NCI-H345 treated with DMSO at 0.1 percent for 48 hours (cell line): ENCODE results near the gene NRBP1.
A peak's percentile ranks its signal among the peaks of the same experiment; 100 is the strongest.

Experiments
- DNase-seq: peaks from one replicate; lab custom pipeline; 2025; ENCODE audit not compliant: unreplicated experiment; lab: John Stamatoyannopoulos, UW

Gene NRBP1

DNA sequence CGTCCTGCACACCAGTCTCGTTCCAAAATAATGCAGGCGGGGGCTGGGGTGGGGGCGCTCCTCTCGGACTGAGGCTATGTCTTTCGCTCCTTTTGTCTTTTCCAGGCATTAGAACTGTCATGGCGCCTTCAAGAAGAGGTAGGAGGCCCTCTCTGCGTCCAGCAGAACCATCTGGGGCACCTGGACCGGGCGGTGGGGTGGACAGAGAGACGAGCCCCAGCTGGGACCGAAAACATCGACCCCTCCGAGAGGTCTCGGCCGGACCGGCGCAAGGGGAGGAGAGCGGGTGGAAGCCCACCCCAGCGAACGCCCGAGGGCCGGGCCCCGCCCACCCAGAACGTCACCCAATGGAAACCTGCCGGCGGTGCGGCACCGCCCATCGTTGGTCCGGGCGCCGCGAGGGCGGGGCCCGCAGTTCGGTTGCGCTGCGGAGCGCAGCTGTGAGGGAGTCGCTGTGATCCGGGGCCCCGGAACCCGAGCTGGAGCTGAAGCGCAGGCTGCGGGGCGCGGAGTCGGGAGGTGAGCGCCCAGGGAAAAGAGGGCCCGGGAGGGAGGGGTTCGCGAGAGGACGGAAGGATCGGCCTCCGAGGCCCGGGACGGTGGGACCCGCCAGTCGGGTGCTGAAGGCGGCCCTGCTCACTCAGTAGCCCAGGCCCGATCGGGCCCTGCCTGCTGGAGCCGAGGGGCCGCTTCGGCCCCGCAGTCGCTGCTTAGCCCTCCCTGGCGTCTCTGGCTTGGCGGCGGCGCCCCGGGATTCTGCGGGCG is at the start of gene NRBP1:
Gene NRBP1, plus strand, starts transcription at position 419 of the 765 bp plus-strand sequence. CDS start 4,643 bp downstream, outside the sequence.
- peak; percentile 93 for DNase-seq

DNA sequence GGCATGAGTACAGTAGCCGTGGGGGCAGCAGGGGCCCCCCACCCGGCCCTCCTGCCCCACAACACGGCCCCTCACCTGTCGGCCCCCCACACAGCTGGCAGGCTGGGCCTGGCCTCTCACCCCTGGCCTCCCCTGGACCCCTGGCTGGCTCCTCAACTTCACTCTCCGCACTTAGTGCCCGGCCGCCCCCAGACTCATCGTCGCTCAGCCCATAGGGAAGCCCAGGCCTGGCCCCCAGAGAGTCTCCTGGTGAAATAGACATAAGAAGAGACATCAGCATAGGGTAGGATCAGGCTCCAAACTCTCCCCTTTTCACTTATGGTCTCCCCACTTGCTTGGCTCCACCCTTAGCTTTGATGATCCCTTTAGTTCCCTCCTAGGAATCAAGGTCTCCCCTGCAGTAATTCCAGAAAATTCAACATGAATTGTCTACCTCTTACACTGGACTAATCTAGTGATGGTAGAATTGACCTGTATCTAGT is 49.6 kb upstream of the NRBP1 start:
- DNase-seq: no peak

DNA sequence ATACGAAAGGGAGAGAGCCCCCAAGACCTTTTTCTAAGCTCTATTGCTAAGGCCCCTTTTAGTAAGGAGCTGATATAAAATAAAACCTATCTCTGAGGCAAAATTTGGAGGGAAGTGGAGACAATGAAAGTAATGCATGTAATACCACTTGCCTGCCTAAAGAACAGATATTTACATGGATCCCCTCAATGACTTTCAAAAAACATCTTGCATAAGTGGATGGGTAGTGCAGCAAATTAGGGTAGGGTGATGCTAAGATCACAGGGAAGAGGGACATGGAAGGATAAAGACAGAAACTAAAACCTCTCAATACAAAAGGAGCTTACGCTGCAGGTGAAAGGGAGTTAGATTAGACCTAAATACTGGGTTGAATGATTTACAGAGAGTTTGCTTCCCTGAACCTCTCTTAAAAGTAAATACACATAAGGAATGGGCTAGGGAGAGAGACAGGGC is 49.0 kb upstream of the NRBP1 start:
- no peak for DNase-seq

DNA sequence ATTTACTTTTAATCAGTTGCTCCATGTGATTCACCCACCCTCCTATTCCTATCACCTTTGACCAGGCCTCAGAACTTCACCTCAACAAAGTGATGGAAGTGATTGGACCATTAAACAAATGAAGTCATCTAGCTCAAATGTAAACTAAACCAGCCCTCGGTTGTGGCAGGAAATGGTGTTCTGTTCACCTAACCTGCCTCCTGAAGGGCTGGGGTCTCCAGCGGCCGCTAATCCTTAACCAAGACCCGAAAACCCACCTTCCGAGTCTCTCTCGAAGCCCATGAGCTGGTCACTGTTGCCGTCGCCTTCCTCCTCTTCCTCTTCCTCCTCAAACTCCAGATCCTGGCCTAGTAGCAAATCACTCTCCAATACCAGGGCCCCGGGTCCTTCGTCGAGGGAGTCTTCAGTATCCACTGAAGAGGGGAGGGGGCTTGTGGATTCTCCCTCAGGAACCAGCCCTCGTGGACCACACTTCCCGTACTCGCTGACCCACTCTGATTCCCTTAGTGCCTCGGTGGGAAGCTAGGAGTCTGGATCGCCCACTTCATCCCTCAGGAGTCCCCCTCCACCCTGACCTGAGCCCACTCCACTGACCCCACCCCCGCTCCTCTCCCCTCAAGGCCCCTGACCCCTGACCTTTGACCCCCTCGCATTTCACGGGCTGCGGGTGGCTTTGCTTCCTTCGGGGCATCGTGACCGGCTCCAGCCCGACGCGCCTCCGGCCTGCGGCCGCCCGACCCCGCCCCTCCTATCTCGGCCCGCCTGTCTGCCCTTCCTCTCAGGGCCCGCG is 48.4 kb upstream of the NRBP1 start:
- DNase-seq: no peak

DNA sequence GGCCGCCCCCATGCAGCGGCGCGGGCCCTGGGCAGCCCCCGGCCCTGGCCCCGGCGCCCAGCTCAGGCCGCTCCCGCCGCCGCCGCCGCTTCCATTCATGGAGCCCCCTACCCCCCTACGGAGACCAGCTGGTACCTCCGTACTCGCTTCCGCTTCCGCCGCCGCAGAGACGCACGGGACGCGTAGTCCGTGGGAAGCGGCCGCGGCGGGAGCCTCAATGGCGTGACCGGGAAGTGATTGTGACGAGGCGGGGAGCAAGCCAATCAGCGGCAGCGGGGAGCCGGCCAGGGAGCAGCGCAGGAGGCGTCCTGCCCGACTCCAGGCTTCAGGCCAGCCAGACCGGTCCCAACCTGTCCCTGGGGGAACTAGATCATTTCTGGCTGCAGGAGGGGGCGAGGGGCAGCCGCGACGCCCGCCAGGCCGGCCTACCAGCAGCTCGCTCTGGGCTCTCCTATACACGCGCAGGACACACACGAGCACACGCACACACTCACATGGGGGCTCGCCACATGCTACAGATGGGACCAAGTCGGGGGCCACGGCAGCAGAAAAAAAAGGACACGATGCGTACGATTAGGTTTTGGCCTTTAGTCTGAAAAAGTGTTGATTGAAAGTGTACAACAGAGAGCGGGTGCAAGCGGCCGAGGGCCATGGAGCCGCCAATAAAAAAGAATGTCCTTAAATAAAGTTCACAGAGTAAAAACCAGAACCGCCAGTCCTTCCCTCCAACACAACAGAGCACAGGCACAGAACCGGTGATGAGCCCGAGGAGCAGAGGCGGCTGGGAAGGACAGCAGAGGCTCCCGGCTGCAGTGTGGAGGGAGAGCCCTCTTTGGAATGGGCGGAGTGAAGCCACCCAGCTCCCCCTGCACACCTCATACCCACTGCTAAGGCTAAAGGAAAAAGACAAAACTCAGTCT is 47.5 kb upstream of the NRBP1 start, which contains the start of gene ZNF513:
Gene ZNF513, minus strand, starts transcription at position 109 of the 920 bp plus-strand sequence. CDS start 208 bp downstream, outside the sequence.
- DNase-seq: peak; percentile 91

DNA sequence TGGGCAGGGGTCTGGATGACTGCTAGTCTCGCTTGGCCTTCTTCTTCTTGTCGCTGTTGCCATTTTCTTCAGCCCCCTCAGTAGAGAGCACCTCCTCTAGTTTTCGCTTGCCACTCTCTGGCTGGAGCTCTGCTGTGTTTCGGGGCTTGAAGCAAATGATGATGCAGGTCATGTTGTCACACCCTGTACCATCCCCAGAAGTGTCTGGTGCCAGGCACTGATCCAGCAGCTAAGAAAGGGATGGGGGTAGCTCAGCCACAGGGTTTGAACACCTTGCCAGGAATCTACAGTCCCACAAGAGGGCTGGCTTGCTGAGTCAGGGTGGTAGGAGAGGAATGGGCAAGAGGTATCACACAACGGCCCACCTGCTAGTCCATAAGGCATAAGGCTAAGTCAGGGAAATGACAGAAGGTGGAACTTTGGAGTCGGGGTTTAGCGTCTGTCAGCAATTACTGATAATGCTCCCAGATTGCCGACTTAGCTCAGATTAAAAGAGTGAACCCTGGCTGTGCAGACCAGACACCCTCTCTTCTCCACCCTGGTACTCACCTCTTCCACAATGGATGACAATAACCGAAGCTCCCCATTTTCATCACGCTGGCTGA is 46.8 kb upstream of the NRBP1 start:
- DNase-seq: no peak

DNA sequence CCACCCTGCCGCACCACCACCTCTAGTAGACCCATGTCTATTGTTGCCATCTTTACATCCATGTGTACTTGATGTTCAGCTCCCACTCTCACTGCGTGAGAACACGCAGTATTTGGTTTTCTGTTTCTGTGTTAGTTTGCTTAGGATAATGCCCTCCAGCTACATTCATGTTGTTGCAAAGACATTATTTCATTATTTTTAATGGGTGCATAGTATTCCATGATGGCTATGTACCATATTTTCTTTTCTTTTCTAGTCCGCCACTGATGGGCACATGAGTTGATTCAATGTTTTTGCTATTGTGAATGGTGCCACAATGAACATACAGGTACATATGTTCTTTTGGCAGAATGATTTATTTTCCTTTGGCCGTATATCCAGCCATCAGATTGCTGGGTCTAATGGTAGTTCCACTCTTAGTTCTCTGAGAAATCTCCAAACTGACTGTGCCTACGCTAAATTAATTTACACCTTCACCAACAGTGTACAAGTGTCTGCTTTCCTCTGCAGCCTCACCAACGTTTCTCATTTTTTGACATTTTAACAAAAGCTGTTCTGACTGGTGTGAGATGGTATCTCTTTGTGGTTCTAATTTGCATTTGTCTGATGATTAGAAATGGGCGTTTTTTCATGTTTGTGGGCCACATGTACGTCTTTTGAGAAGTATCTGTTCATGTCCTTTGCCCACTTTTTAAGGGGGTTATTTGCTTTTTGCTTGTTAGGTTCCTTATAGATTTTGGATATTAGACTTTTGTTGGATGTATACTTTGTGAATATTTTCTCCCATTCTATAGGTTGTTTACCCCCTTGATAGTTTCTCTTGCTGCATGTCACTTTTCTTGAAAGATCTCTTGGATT is 37.4 kb upstream of the NRBP1 start:
- no peak for DNase-seq

DNA sequence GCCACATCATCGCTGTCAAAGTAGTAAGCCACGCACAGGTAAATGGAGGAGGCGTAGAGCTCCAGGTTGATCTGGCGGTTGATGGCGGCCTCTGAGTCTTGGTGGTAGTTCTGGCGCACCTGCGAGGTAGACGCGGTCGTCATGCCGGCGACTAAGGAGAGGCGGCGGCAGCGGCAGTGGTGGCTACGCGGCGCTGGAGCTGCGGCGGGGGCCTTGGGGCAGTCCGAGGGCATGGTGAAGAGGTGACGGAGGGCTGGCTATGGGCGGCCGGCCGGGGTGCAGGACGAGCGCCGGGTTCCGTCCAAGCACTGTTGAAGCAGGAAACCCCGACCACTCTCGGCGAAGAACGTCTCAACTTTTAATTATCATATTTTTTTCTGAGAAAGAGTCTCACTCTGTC is 35.2 kb upstream of the NRBP1 start:
- DNase-seq: no peak

DNA sequence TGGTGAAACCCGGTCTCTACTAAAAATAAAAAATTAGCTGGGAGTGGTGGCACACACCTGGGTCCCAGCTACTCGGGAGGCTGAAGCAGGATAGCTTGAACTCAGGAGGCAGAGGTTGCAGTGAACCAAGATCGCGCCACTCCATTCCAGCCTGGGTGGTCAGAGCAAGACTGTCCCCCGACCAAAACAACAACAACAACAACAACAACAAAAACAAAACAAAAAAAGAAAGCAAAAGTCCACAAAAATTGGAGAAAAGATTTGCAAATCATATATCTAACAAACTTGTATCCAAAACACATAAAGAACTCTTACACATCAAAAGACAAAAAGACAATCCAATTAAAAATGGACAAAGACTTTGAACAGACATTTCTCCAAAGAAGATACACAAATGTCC is 29.5 kb upstream of the NRBP1 start:
- no peak for DNase-seq

DNA sequence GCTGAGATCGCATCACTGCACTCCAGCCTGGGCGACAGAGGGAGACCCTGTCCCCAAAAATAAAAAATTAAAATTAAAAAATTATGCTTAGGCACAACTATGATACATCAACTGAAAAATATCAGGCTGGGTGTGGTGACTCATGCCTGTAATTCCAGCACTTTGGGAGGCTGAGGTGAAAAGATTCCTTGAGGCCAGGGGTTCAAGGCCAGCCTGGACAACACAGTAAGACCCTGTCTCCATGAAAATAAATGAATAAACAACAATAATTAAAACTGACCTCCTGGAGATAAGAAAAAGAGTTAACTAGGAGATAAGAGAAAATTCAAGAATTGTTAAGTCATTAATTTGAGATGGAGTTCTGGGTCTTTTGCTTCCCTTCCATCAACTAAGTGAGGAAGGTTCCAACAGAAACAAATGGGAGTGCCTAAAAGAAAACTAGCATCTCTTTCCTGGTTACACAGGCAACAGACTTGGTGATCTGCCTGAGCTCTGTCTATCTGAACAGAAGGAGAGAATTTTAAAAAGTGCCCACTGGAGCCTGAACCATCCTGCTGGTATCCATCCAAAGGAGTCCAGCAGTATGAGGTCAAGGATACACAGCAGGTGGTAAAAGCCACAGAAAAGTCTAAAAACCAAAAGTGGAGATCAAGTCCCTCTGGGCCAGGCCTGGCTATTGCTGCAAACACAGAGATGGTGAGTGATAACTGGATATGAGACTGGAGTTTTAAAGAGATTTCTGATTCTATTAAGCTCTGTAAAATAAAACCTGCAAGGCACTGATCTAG is 27.9 kb upstream of the NRBP1 start:
- DNase-seq: no peak

DNA sequence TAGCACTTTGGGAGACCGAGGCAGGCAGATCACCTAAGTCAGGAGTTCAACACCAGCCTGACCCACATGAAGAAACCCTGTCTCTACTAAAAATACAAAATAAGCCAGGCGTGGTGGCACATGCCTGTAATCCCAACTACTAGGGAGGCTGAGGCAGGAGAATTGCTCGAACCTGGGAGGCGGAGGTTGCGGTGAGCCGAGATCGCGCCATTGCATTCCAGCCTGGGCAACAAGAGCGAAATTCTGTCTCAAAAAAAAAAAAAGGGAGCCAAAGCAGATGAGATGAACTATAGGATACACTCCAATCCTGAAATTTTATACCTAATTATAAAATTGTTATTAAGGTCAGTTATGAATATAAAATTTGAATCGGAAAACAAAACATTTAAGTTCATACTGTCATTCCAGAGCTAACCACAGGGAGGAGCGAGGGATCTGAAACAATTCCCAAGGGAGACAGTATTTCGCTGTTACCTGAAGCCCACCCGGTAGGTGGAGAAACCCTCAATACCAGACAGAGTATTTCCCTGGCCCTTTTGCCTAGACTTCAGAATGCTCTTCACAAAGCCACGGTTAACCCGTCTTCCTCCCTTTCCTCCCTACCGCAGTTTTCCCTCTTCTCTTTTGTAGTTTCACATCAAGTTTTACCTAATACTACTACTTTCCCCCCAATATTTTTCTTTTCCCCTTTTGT is 20.5 kb upstream of the NRBP1 start:
- DNase-seq: peak; percentile 76

DNA sequence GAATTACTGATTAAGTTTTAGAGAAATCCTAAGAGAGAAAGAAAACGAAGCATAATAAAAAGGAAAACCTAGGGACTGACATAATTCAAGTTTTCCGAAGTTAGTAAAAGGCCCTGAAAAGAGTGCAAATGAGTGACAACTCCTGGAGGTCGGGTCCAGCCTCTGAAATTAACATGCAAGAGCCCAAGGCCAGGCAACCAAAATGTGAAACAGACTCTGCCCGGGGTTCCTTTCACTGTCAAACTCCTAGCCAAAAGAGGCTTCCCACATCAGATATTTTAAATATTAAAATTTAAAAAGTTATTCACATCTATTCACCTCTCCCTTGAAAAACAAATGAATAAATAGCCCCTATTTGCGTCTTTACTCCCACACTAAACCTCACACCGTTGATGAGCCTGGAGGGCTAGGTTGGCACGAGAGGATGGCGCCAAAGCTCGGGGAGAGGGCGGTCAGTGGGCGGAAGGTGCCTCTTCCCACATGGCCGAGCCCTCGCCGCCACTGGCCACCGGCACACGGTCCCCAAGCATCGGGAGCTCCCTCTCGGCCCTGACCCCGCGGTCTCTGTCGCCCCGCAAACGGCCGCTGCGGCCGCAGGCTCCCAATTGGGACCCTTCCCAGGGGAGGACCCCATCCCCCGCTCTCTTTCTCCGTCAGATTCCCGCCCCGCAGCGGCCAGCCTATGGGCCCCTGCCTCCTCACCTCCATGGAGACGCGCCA is 19.7 kb upstream of the NRBP1 start:
- no peak for DNase-seq

DNA sequence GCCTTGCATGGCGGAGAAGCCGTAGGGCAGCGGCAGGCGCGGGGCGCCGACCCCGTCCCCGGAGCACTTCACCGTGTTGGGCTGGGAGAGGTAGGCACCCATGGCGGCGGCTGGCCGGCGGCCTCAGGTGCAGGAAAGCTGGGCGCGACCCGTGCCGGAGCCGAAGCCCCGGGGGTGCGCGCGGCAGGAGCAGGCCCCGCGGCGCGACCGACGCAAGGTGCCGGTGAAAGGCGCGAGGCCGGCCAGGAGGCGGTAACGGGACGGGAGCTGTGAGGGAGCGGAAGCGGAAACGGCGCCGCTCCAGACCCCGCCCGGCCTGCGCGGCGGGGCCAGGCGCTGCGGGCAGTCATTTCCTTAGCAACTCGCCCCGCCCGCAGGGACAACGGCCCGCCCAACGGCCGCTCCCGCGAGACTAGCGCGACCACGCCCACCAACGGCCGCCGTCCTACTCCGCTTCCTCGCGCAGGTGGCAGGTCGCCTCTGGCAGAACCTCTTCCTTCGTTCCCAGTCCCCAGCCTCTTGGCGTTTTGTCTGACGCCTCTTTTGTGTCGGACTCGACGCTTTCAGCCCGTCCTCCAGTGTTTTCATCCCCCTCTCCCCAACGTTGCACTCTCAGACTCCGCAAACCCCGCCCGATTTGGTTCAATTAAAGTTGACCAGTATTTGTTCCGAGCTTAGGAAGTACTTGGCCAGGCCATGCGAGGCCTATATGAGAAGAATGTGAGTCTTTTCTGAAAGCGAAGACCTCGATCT is 18.9 kb upstream of the NRBP1 start, which contains the start of gene PPM1G:
Gene PPM1G, minus strand, starts transcription at position 271 of the 753 bp plus-strand sequence. Its CDS starts 169 bp downstream, at position 102.
- peak; percentile 94 for DNase-seq

DNA sequence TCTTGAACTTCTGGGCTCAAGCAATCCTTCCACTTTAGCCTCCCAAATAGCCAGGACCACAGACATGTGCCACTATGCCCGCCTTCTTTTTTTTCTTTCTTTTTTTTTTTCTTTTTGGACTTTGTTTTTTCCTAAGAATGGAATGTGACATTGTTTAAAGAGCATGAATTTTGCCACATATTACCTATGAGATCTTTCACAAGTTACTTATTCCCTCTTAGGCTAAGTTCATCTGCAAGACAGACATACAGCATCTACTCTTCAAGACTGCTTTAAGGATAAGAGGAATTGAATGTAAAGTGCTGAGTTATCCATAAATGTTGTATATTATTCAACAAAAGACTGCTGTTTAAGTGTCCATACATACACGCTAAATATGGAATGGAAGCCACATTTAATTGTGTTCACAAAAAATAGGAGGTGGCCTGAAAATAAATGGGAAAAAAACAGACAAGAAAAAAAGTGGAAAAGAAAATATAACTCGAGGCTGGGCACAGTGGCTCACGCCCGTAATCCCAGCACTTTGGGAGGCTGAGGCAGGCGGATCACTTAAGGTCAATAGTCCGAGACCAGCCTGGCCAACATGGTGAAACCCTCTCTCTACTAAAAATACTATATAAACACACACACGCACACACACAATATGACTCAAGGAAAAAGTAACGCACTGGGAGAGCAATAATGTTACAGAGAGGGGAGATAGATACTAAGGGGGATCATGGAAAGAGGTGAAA is 15.8 kb upstream of the NRBP1 start:
- no peak for DNase-seq

DNA sequence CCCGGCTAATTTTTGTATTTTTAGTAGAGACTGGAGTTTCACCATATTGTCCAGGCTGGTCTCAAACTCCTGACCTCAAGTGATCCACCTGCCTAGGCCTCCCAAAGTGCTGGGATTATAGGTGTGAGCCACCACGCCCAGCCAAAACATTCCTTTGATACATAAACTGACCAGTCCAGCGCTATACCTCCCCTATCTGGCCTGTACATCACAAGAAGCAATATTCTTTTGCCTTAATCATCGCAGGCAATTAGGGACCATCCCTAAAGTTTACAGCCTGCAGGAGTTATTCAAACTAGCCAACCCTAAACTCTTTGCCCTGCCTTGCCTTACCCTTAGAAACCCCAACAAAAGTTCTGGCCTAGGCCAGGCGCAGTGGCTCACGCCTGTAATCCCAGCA is 12.3 kb upstream of the NRBP1 start:
- DNase-seq: no peak

DNA sequence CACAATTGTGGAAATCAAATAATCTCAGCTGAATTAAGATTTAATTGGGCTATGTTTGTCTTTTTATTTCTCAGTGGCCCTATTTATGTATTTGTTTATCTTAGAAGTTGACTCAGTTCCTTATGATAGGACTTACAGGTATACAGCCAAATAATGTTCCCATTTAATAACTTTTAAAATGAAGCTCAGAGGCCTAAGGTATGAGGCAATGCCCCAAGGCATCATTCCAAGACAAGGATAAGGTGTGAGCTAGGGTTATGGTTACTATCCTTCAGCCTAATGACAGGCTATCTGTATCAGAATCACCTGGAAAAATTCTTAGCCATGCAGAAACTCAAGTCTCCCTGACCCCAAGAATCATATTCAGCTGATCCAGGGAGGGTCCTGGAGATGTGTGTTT is 7.4 kb upstream of the NRBP1 start:
- DNase-seq: no peak
